ENCODE measurements around the gene CINP.

GRCh38 chr14:102362545-102363181 lies at the start of gene CINP, which contains the start of gene TECPR2:
- TF ChIP-seq CTCF (conservative IDR thresholded peaks at IDR 0.05) (no peak), EZH2 (IDR thresholded peaks at IDR 0.05; ENCODE audit: low read depth) (no peak)

All from PC-9 (cell line).